CD4-positive, alpha-beta T cell (primary cell): ENCODE measurements around the gene HPS6. TPM values are rescaled to one million over a fixed set of nuclear protein-coding genes. Genes with fewer than 3 reads are reported as not detected.

Experiments
- ATAC-seq: fragments of 200-7000 bp; cut with Tn5 transposase; one replicate; pipeline ENCODE4 v1.10.0; 2022; ENCODE audit warnings: mild to moderate bottlenecking; ENCODE audit not compliant: poor library complexity
- CTCF ChIA-PET: fragments of 350-600 bp; sonication (Branson Sonifier 250); formaldehyde crosslinking; loops from one replicate; lab custom pipeline; 2021; ENCODE audit warnings: antibody characterized with exemption, inconsistent platforms; lab: Charles Lee
- POLR2A ChIA-PET: fragments of 350-600 bp; sonication (Branson Sonifier 250); formaldehyde crosslinking; loops from one replicate; lab custom pipeline; 2021; ENCODE audit warnings: antibody characterized with exemption, inconsistent platforms; lab: Charles Lee
- DNase-seq, 14 experiments: peaks; one replicate each; pipeline ENCODE4 v3.0.0-alpha.2; 2013 to 2020; ENCODE audit warnings: mixed read lengths in 2 of 14
- H3K27ac ChIP-seq, 2 donors: one replicate each; pipeline versions ENCODE4 v1.5.1 to v1.7.0; 2013; ENCODE audit warnings: low read length in 2 of 2, low read depth in 1 of 2, mild to moderate bottlenecking in 1 of 2
- H3K27me3 ChIP-seq, 2 experiments: 1 replicate in 1 of 2; 2 replicates in 1 of 2; pipeline versions ENCODE4 v1.6.1 to v1.7.0; 2013; ENCODE audit warnings: low read length in 2 of 2, control low read depth in 1 of 2, mild to moderate bottlenecking in 1 of 2, moderate library complexity in 1 of 2; ENCODE audit not compliant: insufficient read depth in 2 of 2, control insufficient read depth in 1 of 2
- H3K36me3 ChIP-seq: one replicate; pipeline ENCODE4 v1.6.1; 2013; ENCODE audit warnings: low read length, control low read depth; ENCODE audit not compliant: insufficient read depth
- H3K4me1 ChIP-seq: one replicate; pipeline ENCODE4 v1.6.1; 2013; ENCODE audit warnings: low read length, control low read depth; ENCODE audit not compliant: insufficient read depth
- H3K4me3 ChIP-seq: one replicate; pipeline ENCODE4 v1.5.1; 2013; ENCODE audit warnings: mild to moderate bottlenecking, low read length, moderate library complexity
- H3K9me3 ChIP-seq, 2 experiments: 1 replicate in 1 of 2; 2 replicates in 1 of 2; pipeline versions ENCODE4 v1.6.1 to v1.7.0; 2013; ENCODE audit warnings: low read length in 2 of 2, mild to moderate bottlenecking in 2 of 2, control low read depth in 1 of 2, moderate library complexity in 1 of 2; ENCODE audit not compliant: control insufficient read depth in 1 of 2, insufficient read depth in 1 of 2
- H3K27ac Mint-ChIP-seq: one replicate; pipeline ENCODE4 v1.8.0; 2020; ENCODE audit warnings: mixed read lengths
- H3K27me3 Mint-ChIP-seq: one replicate; pipeline ENCODE4 v1.8.0; 2021; ENCODE audit warnings: mixed read lengths
- H3K36me3 Mint-ChIP-seq: one replicate; pipeline ENCODE4 v1.8.0; 2021; ENCODE audit warnings: low read depth, mixed read lengths
- H3K4me1 Mint-ChIP-seq: one replicate; pipeline ENCODE4 v1.8.0; 2021; ENCODE audit warnings: low read depth, mixed read lengths
- H3K4me3 Mint-ChIP-seq: one replicate; pipeline ENCODE4 v1.8.0; 2020; ENCODE audit warnings: mild to moderate bottlenecking, mixed read lengths
- H3K9me3 Mint-ChIP-seq: one replicate; pipeline ENCODE4 v1.8.0; 2020; ENCODE audit warnings: mixed read lengths
- intact Hi-C, 2 experiments: fragments of 100-400 bp; cut with DNase I in 1 of 2; cut with micrococcal nuclease in 1 of 2; formaldehyde crosslinking; loops; one replicate each; pipeline versions ENCODE4 v1.15.1 to v1.9.0; 2023 to 2025; cut with DNase I, micrococcal nuclease
- total RNA-seq, 174 experiments: library from RNA in 2 of 174; stranded (reverse) in 2 of 174; gene quantifications; one replicate each; pipeline ENCODE4 v1.2.3 and lab custom pipeline; 2021 to 2026
- TF ChIP-seq, protein P1 (sequence below): fragments of 200-600 bp; IDR thresholded peaks from one replicate; pipeline ENCODE4 v1.8.0; 2022; ENCODE audit warnings: antibody characterized with exemption, mild to moderate bottlenecking

HPS6 gene
- total RNA-seq, 2 experiments from 2014 or later: 12.8 to 15.0 TPM

DNA sequence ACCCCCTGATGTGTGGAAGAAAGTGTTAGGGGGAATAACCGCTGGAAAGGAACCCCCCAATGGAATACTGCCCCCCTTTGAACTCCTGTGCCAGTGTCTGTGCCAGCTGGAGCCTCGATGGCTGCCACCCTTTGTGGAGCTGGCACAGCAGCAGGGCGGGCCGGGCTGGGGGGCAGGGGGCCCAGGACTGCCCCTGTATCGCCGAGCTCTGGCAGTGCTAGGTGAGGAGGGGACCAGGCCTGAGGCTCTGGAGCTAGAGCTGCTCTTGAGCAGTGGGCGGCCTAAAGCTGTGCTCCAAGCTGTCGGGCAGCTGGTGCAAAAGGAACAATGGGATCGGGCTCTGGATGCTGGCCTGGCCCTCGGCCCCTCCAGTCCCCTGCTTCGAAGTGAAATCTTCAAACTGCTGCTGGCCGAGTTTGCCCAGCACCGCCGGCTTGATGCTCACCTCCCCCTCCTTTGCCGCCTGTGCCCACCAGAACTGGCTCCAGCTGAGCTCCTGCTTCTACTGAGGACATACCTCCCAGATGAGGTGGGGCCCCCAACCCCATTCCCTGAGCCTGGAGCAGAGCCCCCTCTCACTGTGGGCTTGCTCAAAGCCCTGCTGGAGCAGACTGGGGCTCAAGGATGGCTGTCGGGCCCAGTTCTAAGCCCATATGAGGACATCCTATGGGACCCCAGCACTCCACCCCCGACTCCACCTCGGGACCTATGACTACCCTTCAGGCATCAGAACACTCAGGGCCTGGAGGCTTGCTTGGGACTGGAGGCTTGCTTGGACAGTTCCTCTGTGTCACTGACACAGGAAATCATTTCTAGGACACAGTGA, 2.2 kb downstream of the HPS6 start:
- POLR2A ChIA-PET: interaction anchor here (1.1 kb wide), 1 partner anchor 12 kb away, joined by 7 read pairs; the partner anchor contains the start of gene ARMH3
- H3K27ac Mint-ChIP-seq: peak overlapping the region; percentile 73
- intact Hi-C loops: loop anchor here (2.0 to 10.0 kb wide), 3 partner anchors 50 to 677 kb away; partner anchors contain the start of genes KCNIP2 (in 1 of the 2) and WBP1L (in 1 of the 2)

DNA sequence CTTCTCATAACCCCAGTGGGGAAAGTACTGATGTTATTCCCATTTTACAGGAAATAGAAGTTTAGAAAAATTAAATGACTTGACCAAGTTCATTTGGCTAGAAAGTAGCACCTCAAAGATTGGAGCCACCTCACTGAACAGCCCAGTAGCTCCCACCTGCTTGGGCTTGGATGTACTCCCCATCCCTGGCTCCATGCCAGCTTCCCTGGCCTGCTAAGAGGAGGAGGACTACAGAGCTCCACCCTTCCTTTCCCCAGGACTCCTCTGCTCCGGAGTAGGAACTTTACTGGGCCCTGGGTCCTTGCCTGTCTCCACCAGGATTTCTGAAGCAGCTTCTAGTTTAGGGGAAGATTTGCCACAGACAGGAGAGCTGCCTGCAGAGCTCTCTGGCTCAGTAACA, 3.1 kb downstream of the HPS6 start:
- no peaks in the 10 kb centered on the region for H3K27me3 Mint-ChIP-seq
- Histone ChIP-seq H3K36me3 (peaks cover 19% of the 10 kb centered on the region), H3K4me1 (peaks cover 41% of the 10 kb centered on the region), H3K27ac (no peak overlapping the region), H3K4me3 (no peak overlapping the region), H3K9me3 (no peaks in the 10 kb centered on the region), H3K27me3 (no peaks in the 10 kb centered on the region)
- intact Hi-C loops: loop anchor here (5.0 to 10.0 kb wide), 2 partner anchors 49 to 677 kb away; partner anchors contain the start of gene WBP1L (in 1 of the 2)
- no peaks in the 10 kb centered on the region for H3K9me3 Mint-ChIP-seq
- H3K4me3 Mint-ChIP-seq: peak overlapping the region; percentile 7
- H3K36me3 Mint-ChIP-seq: peaks cover 3% of the 10 kb centered on the region
- ATAC-seq: no peak
- CTCF ChIA-PET: no interaction called here
- no peak for DNase-seq
- peaks cover 17% of the 10 kb centered on the region for H3K4me1 Mint-ChIP-seq
- H3K27ac Mint-ChIP-seq: peak overlapping the region; percentile 73
- TF ChIP-seq, protein P1, sequence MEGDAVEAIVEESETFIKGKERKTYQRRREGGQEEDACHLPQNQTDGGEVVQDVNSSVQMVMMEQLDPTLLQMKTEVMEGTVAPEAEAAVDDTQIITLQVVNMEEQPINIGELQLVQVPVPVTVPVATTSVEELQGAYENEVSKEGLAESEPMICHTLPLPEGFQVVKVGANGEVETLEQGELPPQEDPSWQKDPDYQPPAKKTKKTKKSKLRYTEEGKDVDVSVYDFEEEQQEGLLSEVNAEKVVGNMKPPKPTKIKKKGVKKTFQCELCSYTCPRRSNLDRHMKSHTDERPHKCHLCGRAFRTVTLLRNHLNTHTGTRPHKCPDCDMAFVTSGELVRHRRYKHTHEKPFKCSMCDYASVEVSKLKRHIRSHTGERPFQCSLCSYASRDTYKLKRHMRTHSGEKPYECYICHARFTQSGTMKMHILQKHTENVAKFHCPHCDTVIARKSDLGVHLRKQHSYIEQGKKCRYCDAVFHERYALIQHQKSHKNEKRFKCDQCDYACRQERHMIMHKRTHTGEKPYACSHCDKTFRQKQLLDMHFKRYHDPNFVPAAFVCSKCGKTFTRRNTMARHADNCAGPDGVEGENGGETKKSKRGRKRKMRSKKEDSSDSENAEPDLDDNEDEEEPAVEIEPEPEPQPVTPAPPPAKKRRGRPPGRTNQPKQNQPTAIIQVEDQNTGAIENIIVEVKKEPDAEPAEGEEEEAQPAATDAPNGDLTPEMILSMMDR: no peak
- POLR2A ChIA-PET: interaction anchor here (1.1 to 1.6 kb wide), 2 partner anchors 48 to 54 kb away, joined by 3 read pairs; no protein-coding TSS in a partner anchor

More for the DNA sequence above, 2.2 kb downstream of the HPS6 start:
- peaks cover 3% of the 10 kb centered on the region for H3K36me3 Mint-ChIP-seq
- ATAC-seq: no peak
- H3K4me3 Mint-ChIP-seq: peak overlapping the region; percentile 90
- peaks cover 19% of the 10 kb centered on the region for H3K36me3 ChIP-seq
- TF ChIP-seq, protein P1: no peak
- H3K9me3 Mint-ChIP-seq: no peaks in the 10 kb centered on the region
- no peak for DNase-seq
- H3K4me1 ChIP-seq: peaks cover 39% of the 10 kb centered on the region
- peaks cover 23% of the 10 kb centered on the region for H3K4me1 Mint-ChIP-seq
- H3K27me3 ChIP-seq: no peaks in the 10 kb centered on the region
- CTCF ChIA-PET: interaction anchor here (0.9 kb wide), 1 partner anchor 178 kb away, joined by 4 read pairs; no protein-coding TSS in a partner anchor
- H3K9me3 ChIP-seq: no peaks in the 10 kb centered on the region
- H3K27ac ChIP-seq: peak overlapping the region in 1 of 2 donors; percentile 13
- H3K27me3 Mint-ChIP-seq: no peaks in the 10 kb centered on the region
- no peak overlapping the region for H3K4me3 ChIP-seq

DNA sequence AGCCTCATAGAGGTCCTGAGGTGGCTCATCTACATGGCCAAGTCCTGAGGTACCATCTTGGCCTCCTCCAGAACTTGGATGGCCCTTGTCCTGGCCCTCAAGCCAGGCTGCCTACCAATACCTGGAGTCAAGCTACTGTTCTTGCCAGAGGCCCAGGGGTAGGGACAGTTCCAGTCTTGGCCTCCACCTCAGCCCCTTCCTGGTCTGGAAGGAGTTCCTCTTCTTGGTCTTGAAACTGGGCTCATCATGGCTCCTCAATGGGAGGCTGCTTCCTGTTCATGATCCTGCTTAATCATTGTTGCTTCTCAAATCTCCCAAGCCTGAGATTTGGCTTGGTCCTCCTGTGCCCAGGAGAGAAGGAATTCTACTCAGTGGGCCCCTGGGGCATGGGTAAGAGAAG, 3.9 kb downstream of the HPS6 start:
- H3K9me3 Mint-ChIP-seq: no peaks in the 10 kb centered on the region
- peaks cover 3% of the 10 kb centered on the region for H3K36me3 Mint-ChIP-seq
- no peaks in the 10 kb centered on the region for H3K27me3 ChIP-seq
- TF ChIP-seq, protein P1: no peak
- no peaks in the 10 kb centered on the region for H3K27me3 Mint-ChIP-seq
- H3K27ac ChIP-seq: peak overlapping the region; percentile 22 to 29
- H3K4me3 Mint-ChIP-seq: no peak overlapping the region
- DNase-seq: peak in 1 of 14 experiments; percentile 28
- POLR2A ChIA-PET: interaction anchor here (1.1 to 1.6 kb wide), 2 partner anchors 47 to 53 kb away, joined by 3 read pairs; no protein-coding TSS in a partner anchor
- ATAC-seq: no peak
- no peak overlapping the region for H3K4me3 ChIP-seq
- peak overlapping the region; percentile 36 for H3K27ac Mint-ChIP-seq
- peaks cover 19% of the 10 kb centered on the region for H3K36me3 ChIP-seq
- H3K4me1 Mint-ChIP-seq: peaks cover 15% of the 10 kb centered on the region
- intact Hi-C loops: loop anchor here (5.0 to 10.0 kb wide), 2 partner anchors 48 to 676 kb away; partner anchors contain the start of gene WBP1L (in 1 of the 2)
- H3K4me1 ChIP-seq: peaks cover 41% of the 10 kb centered on the region
- H3K9me3 ChIP-seq: no peaks in the 10 kb centered on the region
- CTCF ChIA-PET: no interaction called here
